Loucy (cell line): ENCODE data around the gene KLHL41.
A peak's percentile ranks its signal among the peaks of the same experiment; 100 is the strongest.

Experiments
- H2AFZ ChIP-seq: fragments of 200-600 bp; sonication (generic); 2 replicates; pipeline ENCODE4 v1.6.0; 2016; ENCODE audit warnings: antibody characterized with exemption, mild to moderate bottlenecking, low read length, moderate library complexity
- H3F3A ChIP-seq: fragments of 200-600 bp; 2 replicates; pipeline ENCODE4 v1.6.0; 2016; ENCODE audit warnings: antibody characterized with exemption, low read depth, mild to moderate bottlenecking
- H3K27me3 ChIP-seq: fragments of 200-600 bp; sonication (generic); 2 replicates; pipeline ENCODE4 v1.6.1; 2014; ENCODE audit warnings: low read length, mild to moderate bottlenecking; ENCODE audit not compliant: insufficient read depth, poor library complexity, severe bottlenecking
- H3K36me3 ChIP-seq: fragments of 200-600 bp; sonication (generic); 2 replicates; pipeline ENCODE4 v1.6.1; 2016; ENCODE audit warnings: low read length; ENCODE audit not compliant: insufficient read depth
- H3K4me1 ChIP-seq: fragments of 200-600 bp; sonication (generic); 2 replicates; pipeline ENCODE4 v1.5.1; 2014; ENCODE audit warnings: low read length, mild to moderate bottlenecking; ENCODE audit not compliant: insufficient read depth, poor library complexity, severe bottlenecking
- H3K4me2 ChIP-seq: fragments of 200-600 bp; sonication (generic); 2 replicates; pipeline ENCODE4 v1.6.0; 2014; ENCODE audit warnings: antibody characterized with exemption, low read length, low read depth, mild to moderate bottlenecking; ENCODE audit not compliant: poor library complexity, severe bottlenecking
- H3K4me3 ChIP-seq: fragments of 200-600 bp; sonication (generic); 2 replicates; pipeline ENCODE4 v1.5.1; 2014; ENCODE audit warnings: low read length, mild to moderate bottlenecking, mixed read lengths; ENCODE audit not compliant: poor library complexity, severe bottlenecking
- H3K79me2 ChIP-seq: fragments of 200-600 bp; sonication (generic); 2 replicates; pipeline ENCODE4 v1.6.1; 2014; ENCODE audit warnings: low read length; ENCODE audit not compliant: insufficient read depth
- H3K9ac ChIP-seq: fragments of 200-600 bp; sonication (generic); 2 replicates; pipeline ENCODE4 v1.6.0; 2014; ENCODE audit warnings: mild to moderate bottlenecking, low read depth, low read length, moderate library complexity; ENCODE audit not compliant: poor library complexity, severe bottlenecking
- H3K9me2 ChIP-seq: fragments of 200-600 bp; sonication (generic); replicated peaks from 2 replicates; pipeline ENCODE4 v1.6.1; 2016; ENCODE audit warnings: low read depth, low read length, mixed read lengths
- H3K9me3 ChIP-seq: fragments of 200-600 bp; sonication (generic); 2 replicates; pipeline ENCODE4 v1.6.1; 2014; ENCODE audit warnings: mild to moderate bottlenecking, antibody characterized with exemption, low read length, low read depth; ENCODE audit not compliant: insufficient read depth
- H4K20me1 ChIP-seq: fragments of 200-600 bp; sonication (generic); 2 replicates; pipeline ENCODE4 v1.6.0; 2014; ENCODE audit warnings: antibody characterized with exemption, low read length, mild to moderate bottlenecking; ENCODE audit not compliant: insufficient read depth, poor library complexity, severe bottlenecking
- CTCF ChIP-seq: fragments of 200-600 bp; sonication (generic); conservative IDR thresholded peaks from 2 replicates; pipeline ENCODE4 v1.5.1; 2014; ENCODE audit warnings: mild to moderate bottlenecking, antibody characterized with exemption, low read length
- EZH2phosphoT487 ChIP-seq: fragments of 200-600 bp; IDR thresholded peaks from 2 replicates; pipeline ENCODE4 v1.6.1; 2018; ENCODE audit warnings: antibody characterized with exemption, mild to moderate bottlenecking, moderate library complexity, borderline replicate concordance

KLHL41 gene

GRCh38 chr2:169480079-169480465, 29.4 kb upstream of the KLHL41 start:
- Histone ChIP-seq H3K4me3 (peak overlapping the region; percentile 93), H3K9ac (peak overlapping the region; percentile 72), H3K36me3 (no peaks in the 10 kb centered on the region)

GRCh38 chr2:169485650-169486138, 23.8 kb upstream of the KLHL41 start:
- H3K4me1 ChIP-seq = no peaks in the 10 kb centered on the region
- no peaks in the 10 kb centered on the region for H3K9me3 ChIP-seq
- TF ChIP-seq EZH2phosphoT487 = no peak
- no peak for TF ChIP-seq CTCF
- H3K4me2 ChIP-seq = no peak overlapping the region
- no peaks in the 10 kb centered on the region for H3F3A ChIP-seq
- H2AFZ ChIP-seq = no peak overlapping the region
- no peaks in the 10 kb centered on the region for H3K9me2 ChIP-seq
- H4K20me1 ChIP-seq = no peaks in the 10 kb centered on the region
- H3K4me3 ChIP-seq = no peak overlapping the region
- H3K79me2 ChIP-seq = no peaks in the 10 kb centered on the region
- H3K9ac ChIP-seq = no peak overlapping the region
- H3K27me3 ChIP-seq = no peaks in the 10 kb centered on the region
- H3K36me3 ChIP-seq = no peaks in the 10 kb centered on the region

More at GRCh38 chr2:169480079-169480465, 29.4 kb upstream of the KLHL41 start:
- Histone ChIP-seq H3F3A (no peaks in the 10 kb centered on the region), H4K20me1 (no peaks in the 10 kb centered on the region), H3K9me3 (no peaks in the 10 kb centered on the region), H2AFZ (peak overlapping the region; percentile 100), H3K4me2 (peak overlapping the region; percentile 80), H3K79me2 (no peaks in the 10 kb centered on the region), H3K9me2 (no peaks in the 10 kb centered on the region), H3K4me1 (peaks cover 9% of the 10 kb centered on the region), H3K27me3 (no peaks in the 10 kb centered on the region)
- no peak for TF ChIP-seq CTCF
- TF ChIP-seq EZH2phosphoT487 = no peak

- no peaks in the 10 kb centered on the region for H3K4me1 ChIP-seq
- no peaks in the 10 kb centered on the region for H4K20me1 ChIP-seq
- no peak overlapping the region for H3K4me3 ChIP-seq
- no peaks in the 10 kb centered on the region for H3K9me3 ChIP-seq
- H3F3A ChIP-seq = no peaks in the 10 kb centered on the region
- no peak overlapping the region for H2AFZ ChIP-seq
- no peak for TF ChIP-seq CTCF
- TF ChIP-seq EZH2phosphoT487 = no peak
- H3K9me2 ChIP-seq = no peaks in the 10 kb centered on the region
- no peak overlapping the region for H3K4me2 ChIP-seq
- no peaks in the 10 kb centered on the region for H3K79me2 ChIP-seq
- H3K36me3 ChIP-seq = no peaks in the 10 kb centered on the region
- no peak overlapping the region for H3K9ac ChIP-seq
- H3K27me3 ChIP-seq = no peaks in the 10 kb centered on the region
Measured at GRCh38 chr2:169486487-169486886, 23.0 kb upstream of the KLHL41 start.
